ENCODE results near the gene ABCA7. TPM values are rescaled to one million over a fixed set of nuclear protein-coding genes. Genes with fewer than 3 reads are reported as not detected.

The ABCA7 gene
- total and polyA plus RNA-seq, 2 experiments from 2014 or later = 2.1 to 2.6 TPM

- Histone ChIP-seq H3K4me2 (ENCODE audit: unreplicated experiment) (peak overlapping the region; percentile 61), H2AFZ (no peak overlapping the region), H4K20me1 (ENCODE audit: insufficient read depth) (no peaks in the 10 kb centered on the region), H3K27me3 (replicated peaks; ENCODE audit: insufficient read depth) (no peaks in the 10 kb centered on the region), H3K9me2 (ENCODE audit: insufficient read depth) (no peaks in the 10 kb centered on the region), H3K79me2 (ENCODE audit: insufficient read depth) (0 out of 2 replicates have a peak, but pooled peaks cover 5% of the 10 kb centered on the region), H3K9ac (peak overlapping the region; percentile 85), H3K9me3 (ENCODE audit: low read depth) (no peaks in the 10 kb centered on the region), H3F3A (ENCODE audit: insufficient read depth) (peaks cover 41% of the 10 kb centered on the region), H3K4me3 (peak overlapping the region; percentile 51), H3K27ac (peak overlapping the region; percentile 99), H3K36me3 (ENCODE audit: low read depth) (no peaks in the 10 kb centered on the region), H3K4me1 (ENCODE audit: insufficient read depth) (peaks cover 33% of the 10 kb centered on the region)
- peak; percentile 77 for DNase-seq
- WGBS, 2 experiments (ENCODE audit: low coverage in 1 of 2, low lambda C conversion rate in 2 of 2, missing lambda C conversion rate in 2 of 2) = 4 to 6% methylated on average over 20 of the region's 20 CpGs
- TF ChIP-seq EZH2phosphoT487 (IDR thresholded peaks at IDR 0.05; ENCODE audit: insufficient read depth, low read depth) = no peak
- no peak for TF ChIP-seq EZH2 (IDR thresholded peaks at IDR 0.05; ENCODE audit: insufficient read depth, poor library complexity, severe bottlenecking)
- in situ Hi-C loops (cut with MboI) = no loop called here
Measured at GRCh38 chr19:1103132-1103707, 63.3 kb downstream of the ABCA7 start.

- H3K4me3 ChIP-seq = peak within 1 kb of the TSS; percentile 71
- H3K27ac ChIP-seq = peak within 1 kb of the TSS; percentile 99
- peaks cover 40% of the 10 kb centered on the region for H3F3A ChIP-seq (ENCODE audit: insufficient read depth)
- no peak within 1 kb of the TSS for H2AFZ ChIP-seq
- no peaks in the 10 kb centered on the region for H3K36me3 ChIP-seq (ENCODE audit: low read depth)
- H3K9ac ChIP-seq = peak within 1 kb of the TSS; percentile 88
- in situ Hi-C loops (cut with MboI) = no loop called here
- H3K4me1 ChIP-seq (ENCODE audit: insufficient read depth) = peaks cover 29% of the 10 kb centered on the region
- 1 to 2% methylated on average over 59 to 65 of the region's 75 CpGs for WGBS, 2 experiments (ENCODE audit: low coverage in 1 of 2, low lambda C conversion rate in 2 of 2, missing lambda C conversion rate in 2 of 2)
- no peaks in the 10 kb centered on the region for H3K9me3 ChIP-seq (ENCODE audit: low read depth)
- peak; percentile 100 for DNase-seq
- no peaks in the 10 kb centered on the region for H4K20me1 ChIP-seq (ENCODE audit: insufficient read depth)
- no peak for TF ChIP-seq EZH2phosphoT487 (IDR thresholded peaks at IDR 0.05; ENCODE audit: insufficient read depth, low read depth)
- no peak for TF ChIP-seq EZH2 (IDR thresholded peaks at IDR 0.05; ENCODE audit: insufficient read depth, poor library complexity, severe bottlenecking)
- H3K9me2 ChIP-seq (ENCODE audit: insufficient read depth) = no peaks in the 10 kb centered on the region
- 0 out of 2 replicates have a peak, but pooled peaks cover 5% of the 10 kb centered on the region for H3K79me2 ChIP-seq (ENCODE audit: insufficient read depth)
- H3K27me3 ChIP-seq (replicated peaks; ENCODE audit: insufficient read depth) = no peaks in the 10 kb centered on the region
- H3K4me2 ChIP-seq (ENCODE audit: unreplicated experiment) = peak within 1 kb of the TSS; percentile 78
Measured at GRCh38 chr19:1103708-1104310, 63.9 kb downstream of the ABCA7 start, which contains the start of gene GPX4. TSS of gene GPX4 (plus strand) at chr19:1103994. CDS start at chr19:1104044, 50 bp downstream.

- WGBS, 2 experiments (ENCODE audit: low coverage in 1 of 2, low lambda C conversion rate in 2 of 2, missing lambda C conversion rate in 2 of 2) = 2% methylated on average over 34 to 56 of the region's 93 CpGs
- in situ Hi-C loops (cut with MboI) = no loop called here
- peak; percentile 89 for DNase-seq
- Histone ChIP-seq H3K4me1 (ENCODE audit: insufficient read depth) (peaks cover 23% of the 10 kb centered on the region), H3K9ac (peak overlapping the region; percentile 88), H3K36me3 (ENCODE audit: low read depth) (no peaks in the 10 kb centered on the region; the same call in 1 of the 2 replicates), H3F3A (ENCODE audit: insufficient read depth) (peaks cover 33% of the 10 kb centered on the region), H2AFZ (no peak overlapping the region), H3K27ac (peak overlapping the region; percentile 87), H3K4me3 (peak overlapping the region; percentile 71), H3K79me2 (ENCODE audit: insufficient read depth) (0 out of 2 replicates have a peak, but pooled peaks cover 5% of the 10 kb centered on the region), H3K4me2 (ENCODE audit: unreplicated experiment) (peak overlapping the region; percentile 78), H3K27me3 (replicated peaks; ENCODE audit: insufficient read depth) (no peaks in the 10 kb centered on the region), H3K9me3 (ENCODE audit: low read depth) (no peaks in the 10 kb centered on the region), H3K9me2 (ENCODE audit: insufficient read depth) (no peaks in the 10 kb centered on the region), H4K20me1 (ENCODE audit: insufficient read depth) (no peaks in the 10 kb centered on the region)
- TF ChIP-seq EZH2phosphoT487 (IDR thresholded peaks at IDR 0.05; ENCODE audit: insufficient read depth, low read depth) = no peak
- no peak for TF ChIP-seq EZH2 (IDR thresholded peaks at IDR 0.05; ENCODE audit: insufficient read depth, poor library complexity, severe bottlenecking)
Measured at GRCh38 chr19:1104311-1105007, 64.6 kb downstream of the ABCA7 start.
